PC-9 (cell line): ENCODE results near the gene DNM1. TPM values are rescaled to one million over a fixed set of nuclear protein-coding genes. Genes with fewer than 3 reads are reported as not detected.
A peak's percentile ranks its signal among the peaks of the same experiment; 100 is the strongest.

Experiments
- BruUV-seq: library from RNA; stranded (reverse); fragments of 400-500 nt; replicated peaks from 2 replicates; lab custom pipeline; 2021; lab: Mats Ljungman, UMichigan
- CTCF ChIA-PET: fragments of 300-600 bp; sonication (Branson Sonifier 250); formaldehyde crosslinking; loops from one replicate; lab custom pipeline; 2022; ENCODE audit warnings: antibody characterized with exemption; lab: Charles Lee
- POLR2A ChIA-PET: fragments of 300-600 bp; sonication (Branson Sonifier 250); formaldehyde crosslinking; loops from one replicate; lab custom pipeline; 2022; ENCODE audit warnings: antibody characterized with exemption; ENCODE audit not compliant: unreplicated experiment; lab: Charles Lee
- DNase-seq, 2 experiments: peaks; one replicate each; pipeline versions ENCODE4 v3.0.0 to v3.0.0-alpha.2; 2015 to 2022; ENCODE audit warnings: mixed read lengths in 1 of 2
- H2AFZ ChIP-seq: fragments of 200-600 bp; sonication (generic); 2 replicates; pipeline ENCODE4 v1.8.1; 2017; ENCODE audit warnings: antibody characterized with exemption
- H3F3A ChIP-seq: fragments of 200-600 bp; sonication (generic); 2 replicates; pipeline ENCODE4 v1.8.1; 2017; ENCODE audit warnings: antibody characterized with exemption, mild to moderate bottlenecking, low read depth; ENCODE audit not compliant: insufficient read depth
- H3K27ac ChIP-seq: fragments of 200-600 bp; sonication (generic); 2 replicates; pipeline ENCODE4 v1.6.1; 2016; ENCODE audit warnings: mixed run types
- H3K27me3 ChIP-seq: fragments of 200-600 bp; sonication (generic); 2 replicates; pipeline ENCODE4 v1.6.1; 2016; ENCODE audit warnings: low read depth, mixed run types; ENCODE audit not compliant: insufficient read depth
- H3K36me3 ChIP-seq: fragments of 200-600 bp; sonication (generic); 2 replicates; pipeline ENCODE4 v1.6.1; 2016; ENCODE audit warnings: low read depth, mixed run types
- H3K4me1 ChIP-seq: fragments of 200-600 bp; sonication (generic); replicated peaks from 2 replicates; pipeline ENCODE4 v1.6.1; 2016; ENCODE audit warnings: mixed run types; ENCODE audit not compliant: insufficient read depth
- H3K4me2 ChIP-seq: fragments of 200-600 bp; sonication (generic); 2 replicates; pipeline ENCODE4 v1.6.1; 2017; ENCODE audit warnings: mixed run types
- H3K4me3 ChIP-seq: fragments of 200-600 bp; sonication (generic); 2 replicates; pipeline ENCODE4 v1.6.1; 2016; ENCODE audit warnings: mixed run types
- H3K79me2 ChIP-seq: fragments of 200-600 bp; sonication (generic); 2 replicates; pipeline ENCODE4 v1.6.1; 2017; ENCODE audit warnings: low read depth, mixed run types
- H3K9me2 ChIP-seq: fragments of 200-600 bp; sonication (generic); 2 replicates; pipeline ENCODE4 v1.8.1; 2017; ENCODE audit warnings: mild to moderate bottlenecking; ENCODE audit not compliant: insufficient read depth
- H3K9me3 ChIP-seq: fragments of 200-600 bp; sonication (generic); 2 replicates; pipeline ENCODE4 v1.8.1; 2016; ENCODE audit warnings: low read depth; ENCODE audit not compliant: insufficient read depth
- H4K20me1 ChIP-seq: fragments of 200-600 bp; sonication (generic); 2 replicates; pipeline ENCODE4 v1.8.1; 2017; ENCODE audit not compliant: insufficient read depth
- EZH2 ChIP-seq: fragments of 200-600 bp; sonication (generic); IDR thresholded peaks from 2 replicates; pipeline ENCODE4 v1.8.0; 2017; ENCODE audit warnings: antibody characterized with exemption, low read depth
- intact Hi-C: fragments of 100-400 bp; cut with micrococcal nuclease; formaldehyde crosslinking; loops from one replicate; pipeline ENCODE4 v1.10.0; 2022; ENCODE audit not compliant: unreplicated experiment
- total RNA-seq: library from RNA; stranded (reverse); gene quantifications from 2 replicates; pipeline ENCODE4 v1.2.3, GENCODE V29; 2021
- TF ChIP-seq, protein P1 (sequence below): fragments of 200-600 bp; sonication (generic); conservative IDR thresholded peaks from 2 replicates; pipeline ENCODE4 v1.6.1; 2017; ENCODE audit warnings: mixed run types, antibody characterized with exemption, mild to moderate bottlenecking, moderate library complexity

The DNM1 gene
- total RNA-seq, 1 experiment from 2014 or later, result 134 TPM

DNA sequence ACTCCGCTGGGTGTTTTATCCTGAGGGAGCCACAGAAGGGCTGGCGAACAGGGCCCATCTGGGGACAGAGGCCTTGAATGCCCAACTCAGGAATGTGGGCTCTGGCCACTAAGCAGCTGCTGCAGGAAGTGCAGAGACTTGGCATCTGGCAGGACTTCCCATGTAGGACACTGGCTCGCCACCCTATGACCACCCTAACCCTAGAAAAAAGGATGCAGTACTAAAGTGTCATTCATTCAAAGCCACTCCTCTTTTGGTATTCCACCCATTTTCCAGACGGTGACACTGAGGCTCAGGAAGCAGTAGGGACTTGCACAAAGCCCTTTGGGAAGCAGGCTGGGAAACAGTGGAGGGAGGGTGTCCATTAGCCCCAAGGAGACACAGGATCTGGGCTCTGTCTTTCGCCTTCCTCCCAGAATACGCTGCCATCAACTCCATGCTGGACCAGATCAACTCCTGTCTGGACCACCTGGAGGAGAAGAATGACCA, 40.1 kb upstream of the DNM1 start:
- H3K27me3 ChIP-seq, result no peaks in the 10 kb centered on the region
- ChIA-PET CTCF (no interaction called here), POLR2A (no interaction called here)
- no TSS peak for BruUV-seq
- H3K9me2 ChIP-seq, result no peaks in the 10 kb centered on the region
- H3K4me3 ChIP-seq, result no peak overlapping the region
- no peak overlapping the region for H3K4me2 ChIP-seq
- no peak overlapping the region for H3K27ac ChIP-seq
- intact Hi-C loops, result no loop called here
- DNase-seq, result no peak
- H3K36me3 ChIP-seq, result no peaks in the 10 kb centered on the region
- H3K79me2 ChIP-seq, result 0 out of 2 replicates have a peak, but pooled peaks cover 5% of the 10 kb centered on the region
- no peak overlapping the region for H2AFZ ChIP-seq
- H3K4me1 ChIP-seq, result 0 out of 2 replicates have a peak, but pooled peaks cover 9% of the 10 kb centered on the region
- H3F3A ChIP-seq, result peaks cover 5% of the 10 kb centered on the region; the same call in 1 of the 2 replicates
- no peak for TF ChIP-seq EZH2
- TF ChIP-seq, protein P1, sequence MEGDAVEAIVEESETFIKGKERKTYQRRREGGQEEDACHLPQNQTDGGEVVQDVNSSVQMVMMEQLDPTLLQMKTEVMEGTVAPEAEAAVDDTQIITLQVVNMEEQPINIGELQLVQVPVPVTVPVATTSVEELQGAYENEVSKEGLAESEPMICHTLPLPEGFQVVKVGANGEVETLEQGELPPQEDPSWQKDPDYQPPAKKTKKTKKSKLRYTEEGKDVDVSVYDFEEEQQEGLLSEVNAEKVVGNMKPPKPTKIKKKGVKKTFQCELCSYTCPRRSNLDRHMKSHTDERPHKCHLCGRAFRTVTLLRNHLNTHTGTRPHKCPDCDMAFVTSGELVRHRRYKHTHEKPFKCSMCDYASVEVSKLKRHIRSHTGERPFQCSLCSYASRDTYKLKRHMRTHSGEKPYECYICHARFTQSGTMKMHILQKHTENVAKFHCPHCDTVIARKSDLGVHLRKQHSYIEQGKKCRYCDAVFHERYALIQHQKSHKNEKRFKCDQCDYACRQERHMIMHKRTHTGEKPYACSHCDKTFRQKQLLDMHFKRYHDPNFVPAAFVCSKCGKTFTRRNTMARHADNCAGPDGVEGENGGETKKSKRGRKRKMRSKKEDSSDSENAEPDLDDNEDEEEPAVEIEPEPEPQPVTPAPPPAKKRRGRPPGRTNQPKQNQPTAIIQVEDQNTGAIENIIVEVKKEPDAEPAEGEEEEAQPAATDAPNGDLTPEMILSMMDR, result no peak
- no peaks in the 10 kb centered on the region; the same call in 1 of the 2 replicates for H4K20me1 ChIP-seq
- no peaks in the 10 kb centered on the region for H3K9me3 ChIP-seq

DNA sequence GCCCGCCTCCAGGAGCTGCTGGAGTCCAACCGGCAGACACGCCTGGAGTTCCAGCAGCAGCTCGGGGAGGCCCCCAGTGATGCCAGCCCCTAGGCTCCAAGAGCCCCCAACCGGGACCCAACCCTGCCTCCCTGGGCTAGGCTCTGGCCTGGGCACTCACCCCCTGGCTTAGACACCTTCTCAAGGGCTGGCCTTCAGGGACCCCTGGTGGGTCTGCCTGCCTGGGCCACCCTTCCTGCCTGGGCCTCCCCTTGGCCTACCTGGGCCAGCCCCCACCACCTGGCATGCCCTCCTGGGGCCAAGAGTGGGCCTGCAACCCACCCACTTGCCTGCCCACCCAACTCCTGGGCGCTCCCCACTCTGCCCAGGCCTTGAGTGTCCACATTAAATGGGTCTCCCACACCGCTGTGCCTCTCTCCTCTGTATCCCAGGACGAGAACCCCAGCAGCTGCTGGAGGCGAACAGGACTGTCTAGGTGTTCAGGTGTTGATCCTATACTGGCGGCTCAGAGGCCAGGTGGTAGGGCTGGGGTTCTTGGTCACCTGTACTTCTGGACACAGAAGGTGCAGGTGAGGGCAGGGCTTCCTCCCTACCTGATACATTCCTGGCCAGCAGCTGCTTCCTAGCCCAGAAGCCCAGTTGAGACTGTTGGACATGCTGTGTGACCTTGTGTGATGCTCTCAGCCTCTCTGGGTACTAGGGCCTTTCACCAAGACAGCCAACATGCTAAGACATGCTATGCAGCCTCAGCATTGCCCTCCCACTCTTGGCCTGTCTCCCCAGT, 39.5 kb upstream of the DNM1 start:
- no peaks in the 10 kb centered on the region; the same call in 1 of the 2 replicates for H3K36me3 ChIP-seq
- H4K20me1 ChIP-seq, result no peaks in the 10 kb centered on the region; the same call in 1 of the 2 replicates
- intact Hi-C loops, result no loop called here
- no peaks in the 10 kb centered on the region for H3K9me3 ChIP-seq
- H3K79me2 ChIP-seq, result 0 out of 2 replicates have a peak, but pooled peaks cover 5% of the 10 kb centered on the region
- TSS peak; percentile 18 for BruUV-seq
- H3K4me1 ChIP-seq, result 0 out of 2 replicates have a peak, but pooled peaks cover 9% of the 10 kb centered on the region
- no peak for DNase-seq
- H3K9me2 ChIP-seq, result no peaks in the 10 kb centered on the region
- no peak overlapping the region for H3K27ac ChIP-seq
- H2AFZ ChIP-seq, result no peak overlapping the region
- ChIA-PET CTCF (no interaction called here), POLR2A (no interaction called here)
- TF ChIP-seq EZH2, result no peak
- TF ChIP-seq, protein P1, result no peak
- H3K27me3 ChIP-seq, result no peaks in the 10 kb centered on the region
- no peak overlapping the region for H3K4me2 ChIP-seq
- H3K4me3 ChIP-seq, result no peak overlapping the region
- H3F3A ChIP-seq, result peaks cover 5% of the 10 kb centered on the region; the same call in 1 of the 2 replicates

DNA sequence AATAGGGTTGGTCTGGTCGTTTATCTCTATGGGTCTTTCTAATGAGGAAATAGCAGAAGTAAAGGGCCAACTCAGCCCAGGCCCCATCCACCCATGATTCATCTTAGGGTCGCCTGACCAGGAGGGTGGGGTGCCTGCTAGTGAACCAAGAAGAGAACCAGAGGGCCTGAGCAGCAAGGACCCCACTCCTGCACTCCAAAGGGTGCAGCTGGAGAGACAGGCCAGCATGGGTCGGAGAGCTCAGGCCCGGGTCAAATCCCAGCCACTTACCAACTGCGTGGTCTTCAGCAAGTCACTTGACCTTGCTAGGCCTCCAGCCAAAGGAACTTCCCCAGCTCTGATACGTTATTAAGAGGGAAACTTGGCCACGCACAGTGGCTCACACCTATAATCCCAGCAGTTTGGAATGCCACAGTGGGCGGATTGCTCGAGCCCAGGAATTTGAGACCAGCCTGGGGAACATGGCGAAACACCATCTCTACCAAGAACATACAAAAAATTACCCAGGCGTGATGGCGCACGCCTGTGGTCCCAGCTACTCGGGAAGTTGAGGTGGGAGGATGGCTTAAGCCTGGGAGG, 38.8 kb upstream of the DNM1 start:
- BruUV-seq, result no TSS peak
- POLR2A ChIA-PET, result no interaction called here
- no peak overlapping the region for H3K4me3 ChIP-seq
- intact Hi-C loops, result no loop called here
- H3K79me2 ChIP-seq, result 0 out of 2 replicates have a peak, but pooled peaks cover 5% of the 10 kb centered on the region
- H4K20me1 ChIP-seq, result no peaks in the 10 kb centered on the region; the same call in 1 of the 2 replicates
- DNase-seq, result no peak
- no peak overlapping the region for H3K27ac ChIP-seq
- H3K9me2 ChIP-seq, result no peaks in the 10 kb centered on the region
- H2AFZ ChIP-seq, result no peak overlapping the region
- H3K9me3 ChIP-seq, result no peaks in the 10 kb centered on the region
- H3F3A ChIP-seq, result peaks cover 5% of the 10 kb centered on the region; the same call in 1 of the 2 replicates
- H3K4me1 ChIP-seq, result 0 out of 2 replicates have a peak, but pooled peaks cover 6% of the 10 kb centered on the region
- H3K27me3 ChIP-seq, result no peaks in the 10 kb centered on the region
- H3K4me2 ChIP-seq, result no peak overlapping the region
- CTCF ChIA-PET, result no interaction called here
- no peaks in the 10 kb centered on the region; the same call in 1 of the 2 replicates for H3K36me3 ChIP-seq
- TF ChIP-seq, protein P1, result no peak
- no peak for TF ChIP-seq EZH2
